RPMI7951 (cell line): ENCODE measurements around the gene RALGPS1. TPM values are rescaled to one million over a fixed set of nuclear protein-coding genes. Genes with fewer than 3 reads are reported as not detected.
"Not testable (repeated sequence)": the region's sequence is repeated elsewhere in the genome, so short reads cannot be mapped to it uniquely, and the experiment has no call there.

Experiments
- DNase-seq: peaks from one replicate; pipeline ENCODE4 v3.0.0-alpha.2; 2012; ENCODE audit warnings: low read depth
- total RNA-seq: library from RNA; depleted of rRNA; stranded (reverse); fragments of >200 nt; shearing (Covaris generic); gene quantifications from 2 replicates; pipeline ENCODE4 v1.2.3, GENCODE V29; 2014

Gene RALGPS1
- total RNA-seq, 1 experiment from 2014 or later: 4.0 TPM

DNA sequence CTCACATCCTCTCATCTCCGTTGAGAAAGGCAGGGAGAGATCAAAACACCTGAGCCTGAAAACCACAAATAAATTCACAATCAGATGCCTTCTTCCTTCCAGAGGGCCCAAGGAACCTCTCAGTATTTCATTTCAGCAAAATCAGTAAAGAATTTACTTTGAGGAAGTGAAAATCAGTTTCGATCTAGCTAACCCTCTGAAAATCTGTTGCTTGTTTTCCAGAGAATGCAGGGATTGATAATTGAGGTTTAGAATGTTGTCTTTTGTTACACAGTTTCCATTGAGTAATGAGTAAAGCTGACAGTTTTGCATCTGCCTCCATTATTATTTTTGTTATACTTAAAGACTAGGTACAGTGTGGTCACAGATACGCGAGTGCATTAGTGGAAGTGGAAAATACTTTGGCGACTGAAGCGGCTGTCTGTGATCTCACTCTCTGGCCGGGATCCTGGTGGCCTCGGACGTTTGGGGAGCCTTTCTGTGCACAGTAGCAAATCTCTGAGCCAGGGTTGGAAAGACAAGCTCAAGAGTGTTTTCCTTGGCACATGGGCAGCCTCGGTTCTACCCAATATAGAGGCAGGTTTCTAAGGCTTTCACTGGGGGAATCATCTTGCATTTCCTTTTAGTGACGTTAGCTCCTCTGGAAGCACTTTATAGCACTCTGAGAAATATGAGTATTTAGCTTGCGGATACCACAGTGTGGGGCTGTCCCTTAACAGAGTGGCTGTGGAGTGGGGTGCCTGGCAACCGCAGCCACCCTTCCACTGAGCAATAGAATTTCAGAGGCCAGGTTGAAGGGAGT, 240.0 kb downstream of the RALGPS1 start:
- DNase-seq: no peak

GRCh38 chr9:127155314-127155960, 240.9 kb downstream of the RALGPS1 start:
- DNase-seq: no peak

DNA sequence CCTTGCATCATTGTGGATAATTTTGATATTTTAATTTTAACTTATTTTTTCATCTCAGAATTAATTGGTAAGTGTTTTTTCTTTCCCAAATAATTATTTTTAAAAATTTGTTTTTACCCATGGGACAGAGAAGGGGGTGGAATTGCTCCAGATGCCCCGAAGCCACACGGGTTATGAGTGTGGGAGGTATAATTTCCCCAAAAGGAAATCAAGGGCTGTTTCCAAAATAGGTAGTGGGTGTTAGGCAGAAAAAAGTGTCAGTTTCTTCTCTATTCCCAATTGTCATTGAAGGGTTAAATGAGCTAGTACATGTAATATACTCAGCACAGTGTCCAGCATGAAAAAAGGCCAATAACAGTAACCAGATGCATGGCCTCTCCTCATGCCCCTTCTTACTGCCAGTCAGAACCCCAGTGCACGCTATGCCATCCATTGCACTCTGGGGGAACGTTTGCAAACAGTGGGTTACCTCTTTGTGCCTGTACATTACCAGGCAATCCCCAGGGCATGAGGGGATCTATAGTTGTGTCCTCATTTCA, 244.3 kb downstream of the RALGPS1 start:
- no peak for DNase-seq

DNA sequence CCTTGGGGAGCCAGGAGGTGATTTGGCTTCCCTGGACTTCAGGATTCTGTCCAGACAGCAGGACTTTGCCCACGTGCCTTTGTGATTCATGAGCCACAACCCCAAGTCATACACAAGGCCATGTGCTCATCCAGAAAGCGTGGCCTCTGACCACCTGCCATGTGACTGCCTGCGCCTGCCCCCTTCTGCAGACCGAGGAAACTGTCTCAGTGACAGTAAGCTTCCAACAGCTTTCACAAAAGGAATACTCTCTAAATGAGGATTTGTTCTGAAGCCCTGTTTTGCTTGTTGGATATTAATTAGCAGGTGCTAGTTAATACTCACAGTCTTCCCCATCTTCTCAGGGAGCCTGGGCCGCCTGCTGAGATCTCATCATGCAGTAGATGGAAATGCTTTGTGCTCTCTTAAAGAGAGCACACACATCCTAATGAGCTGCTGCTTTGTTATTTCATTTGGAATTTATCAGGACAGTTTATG, 244.8 kb downstream of the RALGPS1 start:
- peak; percentile 93 for DNase-seq

DNA sequence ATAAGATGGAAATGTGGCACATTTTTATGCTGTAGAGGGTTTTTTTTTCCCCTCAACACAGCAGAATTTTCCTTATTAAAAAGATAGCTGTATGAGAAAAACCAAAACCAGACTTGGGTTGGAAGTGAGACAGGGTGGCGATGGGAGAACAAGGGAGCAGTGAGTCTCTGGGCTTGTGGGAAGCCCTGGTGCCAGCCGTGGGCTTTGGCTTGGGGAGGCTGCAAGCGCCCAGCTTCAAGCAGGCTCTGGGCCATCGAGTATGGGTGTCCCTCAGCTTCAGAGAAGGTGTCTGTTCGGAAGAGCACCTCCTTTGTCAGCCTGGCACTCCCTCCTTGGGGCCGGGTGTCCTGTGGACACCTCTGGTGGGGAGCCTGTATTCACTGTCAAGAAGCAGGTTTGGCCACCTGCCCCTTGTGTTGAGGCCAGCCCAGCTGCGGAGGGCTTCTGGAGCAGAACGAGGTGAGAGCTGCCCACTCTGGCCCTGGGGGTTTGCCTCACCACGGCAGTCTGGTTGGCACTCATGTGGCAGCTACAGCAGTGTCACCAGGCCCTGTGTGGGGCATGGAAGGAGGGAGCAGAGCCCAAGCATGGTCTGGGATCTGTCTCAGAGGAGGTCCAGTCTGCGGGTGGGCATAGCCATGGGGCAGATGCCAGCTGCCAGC, 245.5 kb downstream of the RALGPS1 start:
- DNase-seq: no peak

DNA sequence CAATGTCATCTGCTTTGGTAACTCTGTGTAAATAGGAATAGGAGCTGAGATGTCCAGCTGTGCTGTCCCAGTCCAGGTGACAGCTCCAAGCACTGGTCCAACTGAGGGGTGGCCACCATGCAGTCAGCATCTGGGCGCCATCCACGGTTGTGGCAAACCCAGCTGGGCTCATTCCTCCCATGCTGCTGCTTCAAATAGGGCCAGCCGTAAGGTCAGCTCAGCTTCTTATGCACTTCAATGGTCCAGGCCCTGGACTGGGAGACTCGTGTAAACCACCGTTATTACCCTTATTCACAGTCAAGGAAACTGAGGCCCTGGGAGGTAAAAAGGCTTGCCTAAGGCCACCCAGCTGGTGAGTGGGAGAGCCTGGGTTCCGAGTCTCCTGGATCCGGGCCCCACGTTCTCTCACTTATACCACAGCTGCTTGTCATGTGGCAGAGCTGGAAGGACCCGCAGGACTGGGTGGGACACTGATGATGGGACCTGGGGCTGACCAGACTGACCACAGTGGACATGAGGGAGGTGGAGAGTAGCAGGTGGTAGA, 246.6 kb downstream of the RALGPS1 start:
- DNase-seq: no peak

DNA sequence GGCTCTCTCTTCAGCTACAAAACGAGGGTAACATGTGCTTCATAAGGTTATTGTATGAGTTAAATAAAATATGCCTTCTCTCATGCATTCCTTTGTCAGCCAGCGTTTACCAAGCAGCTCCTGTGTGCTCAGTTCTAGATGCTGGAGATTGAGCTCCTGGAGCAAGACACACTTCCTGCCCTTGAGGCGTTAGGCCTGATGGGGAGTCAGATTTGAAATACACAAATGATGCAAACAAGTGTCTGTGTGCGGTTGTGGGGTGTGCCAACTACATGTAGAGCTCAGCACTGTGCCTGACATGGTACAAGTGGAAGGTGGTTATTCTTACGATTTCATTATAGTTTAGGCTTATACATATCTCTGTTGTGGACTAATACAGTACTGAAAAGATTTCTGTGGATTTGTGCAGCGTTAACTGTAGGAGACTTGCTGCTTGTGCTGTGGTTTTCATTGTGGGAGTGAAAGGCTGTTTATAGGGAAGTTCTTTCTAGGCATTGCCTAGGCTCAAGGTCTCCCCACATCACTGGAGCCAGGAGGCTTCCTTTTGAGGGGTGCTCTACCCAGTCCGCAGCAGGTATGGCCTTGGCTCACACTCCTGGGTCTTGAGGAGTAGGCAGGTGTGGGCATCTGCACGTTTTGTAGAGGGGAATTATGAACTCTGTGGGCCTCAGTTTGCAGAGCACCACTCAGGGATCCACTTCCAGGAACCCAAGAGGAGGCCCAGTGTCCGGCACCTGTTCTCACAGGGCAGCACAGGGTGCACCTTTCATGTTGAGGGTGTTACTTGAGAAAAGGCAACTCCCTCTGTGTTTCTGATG, 247.7 kb downstream of the RALGPS1 start:
- peak; percentile 69 for DNase-seq

DNA sequence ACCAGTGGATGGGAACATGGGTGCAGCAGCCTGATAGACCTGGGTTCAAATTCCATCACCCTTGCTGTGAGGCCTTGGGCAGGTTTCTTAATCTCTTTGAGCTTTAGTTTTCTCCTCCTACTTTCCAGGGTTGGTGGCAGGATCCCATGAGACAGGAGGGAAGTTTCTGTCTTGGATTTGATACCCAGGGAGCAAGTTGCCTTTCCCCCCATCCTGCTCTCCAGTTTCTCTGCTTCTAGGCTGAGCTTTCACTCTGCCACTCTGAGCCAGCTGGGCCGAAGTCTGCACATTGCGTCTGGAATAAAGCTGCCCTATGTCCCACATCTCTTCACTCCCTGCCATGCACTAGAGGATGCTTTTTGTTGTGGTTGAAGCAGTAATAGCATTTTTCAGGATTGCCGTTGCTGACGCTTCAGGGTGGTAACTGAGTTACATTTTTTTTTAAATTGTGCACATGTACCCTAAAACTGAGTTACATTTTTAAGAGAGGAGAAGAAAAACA, 248.3 kb downstream of the RALGPS1 start:
- peak; percentile 49 for DNase-seq

DNA sequence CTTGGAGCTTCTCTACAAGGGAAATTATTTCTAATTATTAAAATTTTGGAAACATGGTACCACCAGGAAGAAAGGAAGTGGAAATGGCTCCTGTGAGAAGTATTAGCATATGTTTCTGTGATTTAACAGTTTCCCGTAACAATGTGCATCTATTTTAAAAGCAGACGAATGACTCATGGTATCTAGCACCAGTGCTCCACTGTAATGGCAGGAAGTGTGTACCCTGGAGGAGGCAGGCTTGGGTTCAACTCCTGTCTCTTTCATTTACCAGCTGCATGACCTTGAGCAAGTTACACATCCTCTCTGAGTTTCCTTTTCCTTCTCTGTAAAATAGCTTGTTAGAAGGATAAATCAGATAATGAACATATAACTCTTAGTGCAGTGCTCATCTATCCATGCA, 248.8 kb downstream of the RALGPS1 start:
- DNase-seq: peak; percentile 91

DNA sequence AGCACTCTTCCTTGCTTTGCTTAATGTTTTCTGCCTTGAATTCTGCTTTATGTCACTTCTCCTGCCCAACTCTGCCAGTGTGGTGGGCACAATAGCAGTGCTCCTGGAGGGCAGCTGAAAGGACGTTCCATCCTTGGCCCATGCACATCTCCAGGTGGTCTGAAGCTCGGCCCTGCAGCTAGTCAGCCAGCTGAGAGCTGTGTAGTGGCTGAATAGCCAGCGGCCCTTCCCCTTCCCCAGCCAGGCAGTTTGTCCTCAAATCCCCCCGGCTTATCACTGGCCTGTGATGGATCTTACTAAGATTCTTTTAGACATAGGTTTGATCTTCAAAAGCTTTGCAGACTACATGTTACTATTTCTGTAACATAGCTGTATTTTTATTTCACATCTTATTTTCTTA, 250.5 kb downstream of the RALGPS1 start:
- no peak for DNase-seq

DNA sequence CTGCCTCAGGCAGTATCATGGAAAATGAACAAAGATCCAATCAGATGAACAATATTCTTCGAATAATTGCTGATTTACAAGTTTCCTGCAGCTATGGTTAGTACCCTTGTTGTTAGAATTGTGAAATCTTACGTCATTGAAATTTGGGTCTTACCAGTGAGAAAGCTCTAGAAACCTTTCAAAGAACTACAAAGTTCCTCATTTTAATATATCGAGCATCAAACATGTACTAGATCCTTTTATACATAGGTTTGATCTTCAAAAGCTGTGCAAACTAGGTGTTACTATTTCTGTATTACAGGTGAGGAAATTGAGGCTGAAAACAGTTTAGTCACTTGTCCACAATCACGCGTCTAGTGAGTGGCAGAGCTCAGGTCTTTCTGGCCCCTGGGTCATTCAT, 251.5 kb downstream of the RALGPS1 start:
- no peak for DNase-seq

GRCh38 chr9:127166651-127167524, 252.3 kb downstream of the RALGPS1 start:
- peak; percentile 75 for DNase-seq

- no peak for DNase-seq
Observed at GRCh38 chr9:127167560-127168326, 253.2 kb downstream of the RALGPS1 start.

DNA sequence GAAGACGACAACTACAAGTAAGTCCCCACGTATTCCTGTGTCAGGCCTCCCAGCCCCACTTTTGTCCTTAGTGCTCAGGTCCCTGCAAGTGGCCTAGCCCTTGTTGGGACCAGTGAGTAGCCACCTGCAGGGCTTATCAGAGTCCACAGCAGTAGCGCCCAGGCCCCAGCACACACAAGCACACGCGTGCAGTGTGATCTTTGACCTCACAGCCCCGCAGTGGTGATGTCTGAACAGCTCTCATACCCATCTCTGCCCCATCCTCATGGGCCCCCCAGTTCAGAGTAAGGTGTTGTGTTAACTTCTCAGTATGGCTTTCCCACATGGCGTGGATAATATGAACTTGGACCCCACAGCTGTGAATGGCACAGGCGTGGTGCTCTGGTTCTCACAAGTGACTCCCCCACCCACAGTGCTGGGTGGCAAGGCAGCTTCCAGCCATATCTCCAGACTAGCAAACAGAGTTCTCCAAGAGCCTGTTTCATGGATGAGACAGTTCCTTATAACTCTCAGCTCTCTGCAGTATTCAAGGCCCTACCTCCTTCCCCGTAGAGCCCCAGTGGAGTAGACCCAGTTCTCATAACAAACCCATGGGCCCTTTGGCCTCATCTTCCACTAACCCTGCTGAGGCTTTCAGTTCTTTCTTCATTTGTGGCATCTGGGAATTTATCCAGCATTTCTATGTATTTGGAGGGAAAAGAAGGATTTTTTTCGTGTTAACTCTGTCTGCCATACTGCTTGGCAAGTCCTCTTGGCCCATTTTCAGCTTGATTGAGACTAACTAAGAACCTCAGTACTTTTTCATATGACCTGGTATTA, 254.4 kb downstream of the RALGPS1 start:
- no peak for DNase-seq

DNA sequence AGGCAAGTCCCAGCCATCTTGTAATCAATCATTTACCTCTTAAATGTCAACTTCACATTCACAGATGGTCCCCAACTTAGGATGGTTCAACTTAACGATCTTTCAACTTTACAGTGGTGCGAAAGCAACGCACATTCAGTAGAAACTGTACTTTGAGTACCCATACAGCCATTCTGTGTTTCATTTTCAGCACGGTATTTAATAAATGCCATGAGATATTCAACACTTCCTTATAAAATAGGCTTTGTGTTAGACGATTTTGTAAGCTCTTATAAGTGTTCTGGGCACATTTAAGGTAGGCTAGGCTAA, 254.9 kb downstream of the RALGPS1 start:
- no peak for DNase-seq

DNA sequence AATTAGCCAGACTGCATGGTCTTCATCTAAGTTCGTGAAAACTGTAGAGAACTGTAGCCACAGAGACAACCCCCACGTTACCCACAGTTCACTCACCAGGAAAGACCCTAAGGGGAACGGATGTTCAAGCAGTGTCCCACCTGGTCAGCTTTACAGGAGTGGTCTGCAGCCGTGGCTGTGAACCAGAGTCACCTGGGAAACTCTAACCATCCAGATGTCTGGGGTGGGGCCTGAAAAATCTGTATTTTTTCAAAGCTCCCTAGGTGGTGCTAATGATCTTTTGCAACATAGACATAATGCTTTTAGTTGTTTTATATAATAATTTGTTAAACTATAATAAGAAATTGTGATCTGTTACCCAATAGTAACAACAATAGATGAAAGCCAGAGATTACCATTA, 255.5 kb downstream of the RALGPS1 start:
- DNase-seq: no peak

GRCh38 chr9:127170652-127171051, 256.1 kb downstream of the RALGPS1 start:
- DNase-seq: no peak

- DNase-seq: not testable (repeated sequence)
Observed at GRCh38 chr9:127171348-127171747, 256.8 kb downstream of the RALGPS1 start.
